ENCODE data around the gene RAC3.

The RAC3 gene

GRCh38 chr17:82051776-82052637 lies 20.5 kb downstream of the RAC3 start, which contains the start of the genes GPS1 and RFNG:
Gene GPS1, plus strand, starts transcription at chr17:82051898. Its CDS starts 34 bp downstream, at chr17:82051932.
Gene RFNG, minus strand, starts transcription at chr17:82051811. Its CDS starts 45 bp downstream, at chr17:82051766.
- no peak; the same call in 1 of the 2 replicates for TF ChIP-seq CREB1 (IDR thresholded peaks at IDR 0.05; ENCODE audit: low read depth)
- peak; percentile 71 for TF ChIP-seq TAF1 (IDR thresholded peaks at IDR 0.05; ENCODE audit: low read depth)
- TF ChIP-seq TCF12 (IDR thresholded peaks at IDR 0.05; ENCODE audit: low read depth): no peak
- TF ChIP-seq YY1 (IDR thresholded peaks at IDR 0.05; ENCODE audit: low read depth): peak; percentile 71; the same call in 1 of the 2 replicates
- TF ChIP-seq, protein P1, sequence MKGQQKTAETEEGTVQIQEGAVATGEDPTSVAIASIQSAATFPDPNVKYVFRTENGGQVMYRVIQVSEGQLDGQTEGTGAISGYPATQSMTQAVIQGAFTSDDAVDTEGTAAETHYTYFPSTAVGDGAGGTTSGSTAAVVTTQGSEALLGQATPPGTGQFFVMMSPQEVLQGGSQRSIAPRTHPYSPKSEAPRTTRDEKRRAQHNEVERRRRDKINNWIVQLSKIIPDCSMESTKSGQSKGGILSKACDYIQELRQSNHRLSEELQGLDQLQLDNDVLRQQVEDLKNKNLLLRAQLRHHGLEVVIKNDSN (IDR thresholded peaks at IDR 0.05): no peak
- TF ChIP-seq, protein P2, sequence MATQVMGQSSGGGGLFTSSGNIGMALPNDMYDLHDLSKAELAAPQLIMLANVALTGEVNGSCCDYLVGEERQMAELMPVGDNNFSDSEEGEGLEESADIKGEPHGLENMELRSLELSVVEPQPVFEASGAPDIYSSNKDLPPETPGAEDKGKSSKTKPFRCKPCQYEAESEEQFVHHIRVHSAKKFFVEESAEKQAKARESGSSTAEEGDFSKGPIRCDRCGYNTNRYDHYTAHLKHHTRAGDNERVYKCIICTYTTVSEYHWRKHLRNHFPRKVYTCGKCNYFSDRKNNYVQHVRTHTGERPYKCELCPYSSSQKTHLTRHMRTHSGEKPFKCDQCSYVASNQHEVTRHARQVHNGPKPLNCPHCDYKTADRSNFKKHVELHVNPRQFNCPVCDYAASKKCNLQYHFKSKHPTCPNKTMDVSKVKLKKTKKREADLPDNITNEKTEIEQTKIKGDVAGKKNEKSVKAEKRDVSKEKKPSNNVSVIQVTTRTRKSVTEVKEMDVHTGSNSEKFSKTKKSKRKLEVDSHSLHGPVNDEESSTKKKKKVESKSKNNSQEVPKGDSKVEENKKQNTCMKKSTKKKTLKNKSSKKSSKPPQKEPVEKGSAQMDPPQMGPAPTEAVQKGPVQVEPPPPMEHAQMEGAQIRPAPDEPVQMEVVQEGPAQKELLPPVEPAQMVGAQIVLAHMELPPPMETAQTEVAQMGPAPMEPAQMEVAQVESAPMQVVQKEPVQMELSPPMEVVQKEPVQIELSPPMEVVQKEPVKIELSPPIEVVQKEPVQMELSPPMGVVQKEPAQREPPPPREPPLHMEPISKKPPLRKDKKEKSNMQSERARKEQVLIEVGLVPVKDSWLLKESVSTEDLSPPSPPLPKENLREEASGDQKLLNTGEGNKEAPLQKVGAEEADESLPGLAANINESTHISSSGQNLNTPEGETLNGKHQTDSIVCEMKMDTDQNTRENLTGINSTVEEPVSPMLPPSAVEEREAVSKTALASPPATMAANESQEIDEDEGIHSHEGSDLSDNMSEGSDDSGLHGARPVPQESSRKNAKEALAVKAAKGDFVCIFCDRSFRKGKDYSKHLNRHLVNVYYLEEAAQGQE (IDR thresholded peaks at IDR 0.05; ENCODE audit: low read depth): no peak
- no peak for TF ChIP-seq EP300 (IDR thresholded peaks at IDR 0.05; ENCODE audit: borderline replicate concordance)
- TF ChIP-seq EGR1 (IDR thresholded peaks at IDR 0.05): peak; percentile 34; the same call in 1 of the 2 replicates
- TF ChIP-seq MAX (IDR thresholded peaks at IDR 0.05): peak; percentile 52
- no peak for TF ChIP-seq CEBPB (IDR thresholded peaks at IDR 0.05)
- 0 out of 2 replicates have a peak, but pooled peaks have one; percentile 8 for TF ChIP-seq ZBTB7A (IDR thresholded peaks at IDR 0.05; ENCODE audit: low read depth)

DNA sequence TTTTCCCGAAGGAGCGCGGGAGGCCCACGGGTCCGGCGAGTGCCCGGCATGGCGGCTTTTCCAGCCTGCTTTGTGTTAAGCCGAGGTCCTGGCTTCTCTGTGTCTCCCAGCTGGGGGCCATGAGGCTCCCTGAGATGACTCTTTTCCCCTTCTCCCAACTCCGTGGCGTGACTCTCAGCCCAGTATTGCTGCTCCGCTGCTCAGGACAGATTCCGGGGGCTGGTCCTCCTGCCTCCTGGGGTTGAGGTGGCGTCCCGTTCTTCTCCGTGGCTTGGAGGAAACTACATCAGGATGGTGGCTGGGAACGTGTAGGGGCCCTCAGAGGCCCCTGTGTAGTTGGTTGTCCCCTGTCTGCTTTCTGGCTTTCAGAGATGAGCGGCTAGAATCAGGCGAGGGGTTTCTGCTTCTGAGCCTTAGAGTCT lies 21.2 kb downstream of the RAC3 start:
- no peak for TF ChIP-seq CREB1 (IDR thresholded peaks at IDR 0.05; ENCODE audit: low read depth)
- TF ChIP-seq TAF1 (IDR thresholded peaks at IDR 0.05; ENCODE audit: low read depth): no peak
- no peak for TF ChIP-seq EGR1 (IDR thresholded peaks at IDR 0.05)
- no peak for TF ChIP-seq YY1 (IDR thresholded peaks at IDR 0.05; ENCODE audit: low read depth)
- no peak for TF ChIP-seq EP300 (IDR thresholded peaks at IDR 0.05; ENCODE audit: borderline replicate concordance)
- TF ChIP-seq, protein P1 (IDR thresholded peaks at IDR 0.05): no peak
- TF ChIP-seq NFIC (IDR thresholded peaks at IDR 0.05): no peak
- no peak for TF ChIP-seq TCF12 (IDR thresholded peaks at IDR 0.05; ENCODE audit: low read depth)
- TF ChIP-seq ZBTB7A (IDR thresholded peaks at IDR 0.05; ENCODE audit: low read depth): no peak

GRCh38 chr17:82053130-82053529 lies 21.7 kb downstream of the RAC3 start:
- TF ChIP-seq TEAD4 (IDR thresholded peaks at IDR 0.05): no peak
- TF ChIP-seq TCF12 (IDR thresholded peaks at IDR 0.05; ENCODE audit: low read depth): no peak
- no peak for TF ChIP-seq MAX (IDR thresholded peaks at IDR 0.05)
- TF ChIP-seq TAF1 (IDR thresholded peaks at IDR 0.05; ENCODE audit: low read depth): no peak
- no peak for TF ChIP-seq ZBTB7A (IDR thresholded peaks at IDR 0.05; ENCODE audit: low read depth)
- no peak for TF ChIP-seq NFIC (IDR thresholded peaks at IDR 0.05)
- no peak for TF ChIP-seq CREB1 (IDR thresholded peaks at IDR 0.05; ENCODE audit: low read depth)
- TF ChIP-seq EP300 (IDR thresholded peaks at IDR 0.05; ENCODE audit: borderline replicate concordance): no peak
- TF ChIP-seq, protein P2 (IDR thresholded peaks at IDR 0.05; ENCODE audit: low read depth): no peak
- TF ChIP-seq CEBPB (IDR thresholded peaks at IDR 0.05): no peak
- no peak for TF ChIP-seq YY1 (IDR thresholded peaks at IDR 0.05; ENCODE audit: low read depth)

- TF ChIP-seq TEAD4 (IDR thresholded peaks at IDR 0.05) (no peak), CEBPB (IDR thresholded peaks at IDR 0.05) (no peak)
These were observed 22.2 kb downstream of the RAC3 start for GRCh38 chr17:82053556-82054263.

DNA sequence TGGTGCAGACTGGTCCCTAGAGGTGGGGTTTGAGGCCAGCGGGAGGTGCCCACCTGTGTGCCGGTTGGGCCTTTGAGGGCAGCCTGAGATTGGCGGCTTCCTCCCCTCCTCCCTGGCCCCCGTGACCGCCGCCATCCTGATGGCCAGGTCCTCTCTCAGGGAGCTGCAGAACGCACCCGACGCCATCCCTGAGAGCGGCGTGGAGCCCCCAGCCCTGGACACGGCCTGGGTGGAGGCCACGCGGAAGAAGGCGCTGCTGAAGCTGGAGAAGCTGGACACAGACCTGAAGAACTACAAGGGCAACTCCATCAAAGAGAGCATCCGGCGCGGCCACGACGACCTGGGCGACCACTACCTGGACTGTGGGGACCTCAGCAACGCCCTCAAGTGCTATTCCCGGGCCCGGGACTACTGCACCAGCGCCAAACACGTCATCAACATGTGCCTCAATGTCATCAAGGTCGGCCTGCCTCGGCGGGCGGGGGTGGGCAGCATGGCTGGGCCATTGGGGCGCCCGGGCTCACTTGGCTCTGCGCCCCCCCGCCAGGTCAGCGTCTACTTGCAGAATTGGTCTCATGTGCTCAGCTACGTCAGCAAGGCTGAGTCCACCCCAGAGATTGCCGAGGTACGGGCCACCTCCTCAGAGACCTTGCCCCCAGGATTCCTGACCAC lies 23.0 kb downstream of the RAC3 start:
- TF ChIP-seq CREB1 (IDR thresholded peaks at IDR 0.05; ENCODE audit: low read depth) (no peak), CEBPB (IDR thresholded peaks at IDR 0.05) (no peak), EP300 (IDR thresholded peaks at IDR 0.05; ENCODE audit: borderline replicate concordance) (no peak), RAD21 (IDR thresholded peaks at IDR 0.05; ENCODE audit: low read depth) (no peak), MAX (IDR thresholded peaks at IDR 0.05) (no peak), ZBTB7A (IDR thresholded peaks at IDR 0.05; ENCODE audit: low read depth) (no peak), YY1 (IDR thresholded peaks at IDR 0.05; ENCODE audit: low read depth) (no peak), EGR1 (IDR thresholded peaks at IDR 0.05) (no peak)
- TF ChIP-seq, protein P2 (IDR thresholded peaks at IDR 0.05; ENCODE audit: low read depth): no peak
- TF ChIP-seq, protein P1 (IDR thresholded peaks at IDR 0.05): no peak
